Stimulated activated CD4-positive, alpha-beta T cell treated with anti-CD3 and anti-CD28 coated beads, Interleukin-12 subunit alpha, Interleukin-12 subunit beta, amount 100 ng/mL, for 4 hours (primary cell): ENCODE data around the gene LENG9.
A peak's percentile ranks its signal among the peaks of the same experiment; 100 is the strongest.
"Not testable (repeated sequence)": the region's sequence is repeated elsewhere in the genome, so short reads cannot be mapped to it uniquely, and the experiment has no call there.

ENCODE experiments used
- DNase-seq: peaks from one replicate; pipeline ENCODE4 v3.0.0-alpha.2; 2020

Gene LENG9

GRCh38 chr19:54477650-54478049 is 14.1 kb upstream of the LENG9 start:
- DNase-seq: no peak

DNA sequence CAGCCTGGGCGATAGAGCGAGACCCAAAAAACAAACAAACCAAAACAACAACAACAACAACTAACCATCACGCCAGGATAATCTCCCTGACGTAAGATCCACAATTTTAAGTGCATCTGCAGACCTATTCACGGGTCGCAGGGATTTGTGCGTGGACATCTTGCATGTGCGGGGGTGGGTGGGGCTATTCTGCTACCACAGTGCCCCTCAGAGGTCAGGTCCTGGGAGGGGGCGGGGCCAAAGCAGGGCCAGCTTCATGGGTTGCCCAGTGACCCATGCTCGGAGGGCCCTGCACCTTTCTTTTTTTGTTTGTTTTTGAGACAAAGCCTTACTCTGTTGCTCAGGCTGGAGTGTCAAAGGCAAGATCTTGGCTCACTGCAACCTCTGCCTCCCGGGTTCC is 12.1 kb upstream of the LENG9 start:
- DNase-seq: no peak

- no peak for DNase-seq
Observed at GRCh38 chr19:54473892-54474372, 10.4 kb upstream of the LENG9 start.

- DNase-seq: no peak
Observed at GRCh38 chr19:54473071-54473891, 9.7 kb upstream of the LENG9 start, which contains the start of gene CDC42EP5. Gene CDC42EP5 (minus strand): TSS chr19:54473296. CDS start chr19:54465547, 7,749 bp downstream.

DNA sequence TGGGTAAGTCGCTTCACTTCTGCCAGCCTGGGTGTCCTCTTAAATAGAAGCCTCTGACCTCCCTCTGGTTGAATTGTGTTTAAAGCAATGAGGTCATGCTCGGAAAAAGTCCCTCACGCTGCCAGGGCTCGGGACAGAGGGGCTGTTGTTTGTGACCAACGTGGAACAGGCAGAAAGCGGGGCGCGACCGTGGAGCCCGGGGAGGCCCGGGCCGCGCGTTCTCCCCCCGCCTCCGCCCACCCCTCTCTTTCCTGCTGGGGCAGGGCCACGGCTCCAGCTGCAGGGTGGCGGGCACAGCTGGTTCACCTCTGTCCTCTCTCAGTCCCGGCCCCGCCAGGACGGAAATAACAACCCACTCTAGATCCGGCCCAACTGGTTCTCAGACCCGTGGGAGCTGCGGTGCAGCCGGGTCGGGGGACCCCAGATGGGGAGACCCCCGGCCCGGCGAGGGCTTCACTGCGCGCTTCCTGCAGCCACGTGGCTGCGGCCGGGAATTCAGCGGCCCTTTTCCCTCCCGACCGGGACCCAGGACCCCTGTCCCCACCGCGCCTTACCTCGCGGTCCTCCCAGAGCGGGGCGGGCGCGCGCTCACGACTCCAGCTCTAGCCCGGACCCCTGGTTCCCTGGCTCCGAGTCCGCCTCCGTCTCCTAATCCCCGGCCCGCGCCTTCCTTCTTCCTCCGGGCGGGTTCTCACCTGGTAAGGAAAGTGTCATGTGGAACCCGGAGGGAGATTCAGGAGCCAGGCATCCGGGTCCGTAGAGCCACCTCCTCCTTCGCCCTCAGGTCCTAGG is 7.6 kb upstream of the LENG9 start:
- no peak for DNase-seq

- no peak for DNase-seq
Observed at GRCh38 chr19:54470276-54470887, 6.8 kb upstream of the LENG9 start.

GRCh38 chr19:54469496-54469934 is 5.9 kb upstream of the LENG9 start:
- no peak for DNase-seq

DNA sequence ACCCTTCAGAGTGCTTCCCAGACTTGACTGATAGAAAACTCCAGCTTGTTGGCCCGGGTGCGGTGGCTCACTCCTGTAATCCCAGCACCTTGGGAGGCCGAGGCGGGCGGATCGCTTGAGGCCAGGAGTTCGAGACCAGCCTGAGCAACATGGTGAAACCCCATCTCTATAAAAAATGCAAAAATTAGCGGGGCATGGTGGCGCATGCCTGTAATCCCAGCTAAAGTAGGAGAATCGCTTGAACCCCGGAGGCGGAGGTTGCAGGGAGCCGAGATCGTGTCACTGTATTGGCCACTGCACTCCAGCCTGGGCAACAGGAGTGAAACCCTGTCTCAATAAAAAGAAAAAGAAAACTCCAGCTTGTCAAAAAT is 2.5 kb upstream of the LENG9 start:
- not testable (repeated sequence) for DNase-seq

DNA sequence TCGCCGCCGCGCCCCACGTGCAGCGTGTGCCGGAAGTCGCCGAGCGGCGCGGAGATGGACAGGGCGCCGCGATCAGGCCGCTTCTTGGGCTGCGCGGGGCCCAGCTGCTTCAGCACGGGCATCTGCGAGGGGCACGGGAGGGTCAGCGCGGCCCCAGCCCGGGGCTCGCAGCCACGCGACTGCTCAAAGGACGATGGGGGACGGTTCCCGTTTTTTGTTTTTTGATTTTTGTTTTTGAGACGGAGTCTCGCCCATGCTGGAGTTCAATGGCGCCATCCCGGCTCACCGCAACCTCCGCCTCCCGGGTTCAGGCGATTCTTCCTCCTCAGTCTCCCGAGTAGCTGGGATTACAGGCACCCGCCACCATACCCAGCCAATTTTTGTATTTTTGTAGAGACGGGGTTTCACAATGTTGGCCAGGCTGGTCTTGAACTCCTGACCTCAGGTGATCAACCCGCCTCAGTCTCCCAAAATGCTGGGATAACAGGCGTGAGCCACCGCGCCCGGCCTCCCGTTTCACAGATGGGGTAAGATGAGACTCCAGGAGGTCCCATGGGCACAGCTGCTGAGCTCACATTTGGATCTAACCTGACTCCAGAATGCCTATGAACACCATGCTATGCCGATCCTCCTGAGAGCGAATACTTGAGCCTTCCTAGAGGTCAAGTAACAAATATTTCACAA is 2.0 kb upstream of the LENG9 start:
- no peak for DNase-seq

- peak; percentile 73 for DNase-seq
Observed at GRCh38 chr19:54464630-54465425, 1.2 kb upstream of the LENG9 start.

DNA sequence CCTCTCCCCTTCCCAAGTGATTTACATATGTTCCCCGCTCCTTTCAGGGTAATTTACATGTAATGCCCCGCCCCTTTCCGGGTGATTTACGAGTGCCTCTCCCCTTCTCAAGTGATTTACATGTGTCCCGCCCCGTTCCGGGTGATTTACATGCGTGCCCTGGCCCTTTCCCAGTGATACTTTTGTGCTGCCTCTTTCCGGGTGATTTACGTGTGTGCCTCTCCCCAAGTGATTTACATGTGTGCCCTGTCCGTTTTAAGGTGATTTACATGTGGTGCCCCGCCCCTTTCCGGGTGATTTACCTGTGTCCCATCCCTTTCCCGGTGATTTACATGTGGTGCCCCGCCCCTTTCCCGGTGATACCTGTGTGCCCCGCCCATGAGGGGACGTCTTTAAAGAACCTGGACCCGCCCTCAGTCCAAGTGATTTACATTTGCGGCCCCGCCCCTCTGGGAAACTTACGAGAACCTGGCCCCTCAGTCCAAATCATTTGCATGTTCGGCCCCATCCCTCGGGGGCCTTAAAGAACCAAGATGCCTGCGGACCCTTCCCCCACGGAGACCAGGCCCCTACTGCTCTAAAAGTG is 559 bp upstream of the LENG9 start:
- DNase-seq: peak; percentile 75

DNA sequence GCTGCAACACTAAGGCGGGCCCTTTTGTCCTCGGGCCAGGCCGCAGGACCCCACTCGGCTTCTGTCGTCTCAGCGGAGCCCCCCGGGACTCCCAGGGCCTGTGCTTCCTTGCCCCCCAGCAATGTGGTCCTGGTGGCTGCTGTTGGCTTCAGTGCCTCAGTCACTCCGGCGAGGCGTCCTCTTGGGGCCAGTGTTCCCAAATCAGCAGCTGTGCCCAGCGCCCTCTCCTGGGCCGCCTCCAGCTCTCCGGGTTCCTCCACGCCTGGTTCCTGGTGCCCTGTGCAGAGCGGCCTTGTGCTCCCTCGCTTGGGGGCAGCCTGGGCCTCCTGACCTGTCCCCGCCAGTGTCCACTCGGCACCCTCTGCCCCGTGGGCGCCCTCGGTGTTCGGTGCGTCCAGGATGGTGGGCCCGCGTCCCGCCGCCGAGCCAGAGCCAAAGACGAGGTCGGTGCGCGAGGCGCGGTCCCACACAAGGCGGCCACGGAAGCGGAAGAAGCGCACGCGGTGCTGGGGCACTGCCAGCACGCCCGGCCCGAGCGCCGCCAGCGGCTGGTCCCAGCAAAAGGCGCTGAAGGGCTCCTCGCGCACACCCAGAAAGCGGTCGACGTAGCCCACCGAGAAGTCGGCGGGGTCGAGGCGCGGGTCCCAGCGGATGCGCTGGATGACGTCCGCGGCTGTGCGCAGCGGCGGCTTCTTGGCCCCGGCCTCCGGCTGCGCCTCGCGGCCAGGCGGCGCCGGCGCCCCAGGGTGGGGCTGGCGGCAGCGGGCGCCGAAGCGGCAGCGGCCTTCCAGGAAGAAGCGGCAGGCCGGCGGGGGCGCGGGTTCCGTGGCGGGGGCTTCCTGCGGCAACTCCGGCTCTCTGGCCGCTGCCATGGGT is 685 bp downstream of the LENG9 start:
- DNase-seq: peak; percentile 66

DNA sequence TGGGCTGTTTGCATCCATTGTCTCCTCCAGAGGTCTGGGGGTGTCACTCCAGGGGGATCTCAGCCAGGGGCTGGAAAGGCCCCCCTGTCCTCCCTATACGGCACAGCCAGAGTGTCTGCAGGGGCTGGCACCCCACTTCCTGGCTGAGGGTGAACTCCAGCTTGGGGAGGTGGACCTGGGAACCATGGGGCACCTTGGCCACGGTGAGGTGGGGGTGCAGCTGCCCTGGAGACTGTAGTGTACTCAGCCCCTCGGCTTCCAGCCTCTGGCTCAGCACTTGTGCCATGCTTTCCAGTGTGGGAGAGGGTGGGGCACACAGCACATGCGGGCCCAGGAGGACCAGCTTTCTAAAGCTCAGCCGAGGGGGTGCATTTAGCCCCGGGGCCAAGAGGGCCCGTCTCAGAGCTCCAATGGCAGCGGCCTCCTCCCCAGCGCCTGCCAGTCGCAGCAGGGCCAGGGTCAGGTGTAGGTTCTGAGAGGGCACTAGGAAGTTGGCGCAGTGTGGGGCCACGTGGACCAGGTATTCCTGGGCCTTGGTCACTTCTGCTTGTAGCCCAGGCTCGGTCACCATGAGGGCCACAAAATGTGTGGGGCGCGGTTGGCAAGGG is 1.4 kb downstream of the LENG9 start:
- no peak for DNase-seq

DNA sequence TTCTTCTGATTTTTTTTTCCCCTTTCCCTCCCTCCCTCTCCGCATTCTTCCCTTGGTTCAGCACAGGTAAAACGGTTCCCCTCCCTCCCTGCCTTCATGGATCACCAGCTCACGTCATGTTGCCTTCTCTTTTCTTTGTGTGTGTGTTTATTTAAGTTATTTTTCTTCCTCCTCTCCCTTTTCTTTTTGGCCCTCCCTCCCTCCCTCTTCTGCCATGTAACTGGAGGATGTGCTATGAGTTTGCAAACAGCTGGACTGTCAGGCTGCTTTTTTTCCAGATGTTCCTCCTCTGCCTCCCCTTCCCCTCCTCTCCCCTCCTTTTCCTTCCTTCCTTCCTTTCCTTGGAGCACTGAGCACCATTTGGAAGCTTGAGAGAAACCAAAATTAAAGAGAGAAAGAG is 2.0 kb downstream of the LENG9 start:
- no peak for DNase-seq

DNA sequence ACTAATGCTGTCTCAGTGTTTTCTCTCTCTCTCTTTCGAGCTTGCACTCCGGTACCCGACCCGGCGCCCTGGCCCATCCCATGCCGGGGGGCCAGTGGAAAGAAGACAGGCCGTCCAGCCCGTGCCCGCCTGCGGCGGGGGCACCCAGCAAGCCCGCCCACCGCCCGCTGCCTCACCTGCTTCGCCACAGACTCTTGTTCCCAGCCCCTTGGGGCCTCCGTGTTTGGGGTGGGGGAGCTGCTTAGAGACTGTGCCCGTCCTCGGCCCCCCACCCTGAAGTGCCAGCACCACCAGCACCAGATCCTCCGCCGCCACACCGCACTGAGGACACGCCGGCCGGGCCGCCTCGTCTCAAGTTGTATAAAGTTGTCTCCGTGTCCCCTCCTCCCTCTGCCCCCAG is 2.4 kb downstream of the LENG9 start:
- DNase-seq: no peak

GRCh38 chr19:54460230-54461005 is 3.2 kb downstream of the LENG9 start:
- no peak for DNase-seq

- DNase-seq: no peak
Observed at GRCh38 chr19:54459282-54460229, 4.0 kb downstream of the LENG9 start.

- DNase-seq: no peak
Observed at GRCh38 chr19:54458648-54459281, 4.8 kb downstream of the LENG9 start.
